WTC11 (cell line): ENCODE results near the gene MYRF. TPM values are rescaled to one million over a fixed set of nuclear protein-coding genes. Genes with fewer than 3 reads are reported as not detected.
A peak's percentile ranks its signal among the peaks of the same experiment; 100 is the strongest.

Experiments
- ATAC-seq: fragments of 200-7000 bp; cut with Tn5 transposase; 2 replicates; pipeline ENCODE4 v1.10.0; 2021; ENCODE audit warnings: mild to moderate bottlenecking, moderate library complexity
- CTCF ChIA-PET: fragments of 300-600 bp; sonication (Branson Sonifier 250); formaldehyde crosslinking; loops from one replicate; lab custom pipeline; 2021; ENCODE audit warnings: antibody characterized with exemption; lab: Charles Lee
- POLR2A ChIA-PET: fragments of 350-600 bp; sonication (Branson Sonifier 250); formaldehyde crosslinking; loops from one replicate; lab custom pipeline; 2021; ENCODE audit warnings: antibody characterized with exemption; lab: Charles Lee
- DNase-seq: peaks from one replicate; pipeline ENCODE4 v3.0.0; 2021; ENCODE audit warnings: low spot score
- H3K27ac Mint-ChIP-seq: 2 replicates; pipeline ENCODE4 v1.8.0; 2021; ENCODE audit warnings: mixed read lengths
- H3K27me3 Mint-ChIP-seq: 2 replicates; pipeline ENCODE4 v1.8.0; 2021; ENCODE audit warnings: low read depth, mild to moderate bottlenecking, moderate library complexity, mixed read lengths
- H3K36me3 Mint-ChIP-seq: 2 replicates; pipeline ENCODE4 v1.8.0; 2021; ENCODE audit warnings: mixed read lengths
- H3K4me1 Mint-ChIP-seq: 2 replicates; pipeline ENCODE4 v1.8.0; 2022; ENCODE audit warnings: mixed read lengths
- H3K4me3 Mint-ChIP-seq: 2 replicates; pipeline ENCODE4 v1.8.0; 2021; ENCODE audit warnings: mild to moderate bottlenecking, moderate library complexity, mixed read lengths
- H3K9me3 Mint-ChIP-seq: 2 replicates; pipeline ENCODE4 v1.8.0; 2021; ENCODE audit warnings: mixed read lengths
- MLX ChIP-seq: sonication (generic); formaldehyde crosslinking; IDR thresholded peaks from 2 replicates; pipeline ENCODE4 v1.8.1; 2023; ENCODE audit warnings: mild to moderate bottlenecking, missing genetic modification reagents, moderate library complexity
- NFYB ChIP-seq: sonication (generic); formaldehyde crosslinking; conservative IDR thresholded peaks from 2 replicates; pipeline ENCODE4 v1.8.0; 2022; ENCODE audit warnings: low read depth, missing genetic modification reagents
- NR1H2 ChIP-seq: sonication (generic); formaldehyde crosslinking; IDR thresholded peaks from 2 replicates; pipeline ENCODE4 v1.9.0; 2021; ENCODE audit warnings: mild to moderate bottlenecking, moderate library complexity, missing genetic modification reagents
- TP53 ChIP-seq: sonication (generic); formaldehyde crosslinking; IDR thresholded peaks from 2 replicates; pipeline ENCODE4 v1.8.1; 2023; ENCODE audit warnings: mild to moderate bottlenecking, missing genetic modification reagents
- USF1 ChIP-seq: sonication (generic); formaldehyde crosslinking; IDR thresholded peaks from 2 replicates; pipeline ENCODE4 v1.8.0; 2022; ENCODE audit warnings: mild to moderate bottlenecking, missing genetic modification reagents
- total RNA-seq: library from RNA; stranded (reverse); gene quantifications from 3 replicates; pipeline ENCODE4 v1.2.3, GENCODE V29; 2021
- TF ChIP-seq, protein P1 (sequence below): sonication (generic); formaldehyde crosslinking; IDR thresholded peaks from 2 replicates; pipeline ENCODE4 v1.8.0; 2022; ENCODE audit warnings: mild to moderate bottlenecking, missing genetic modification reagents
- TF ChIP-seq, protein P2 (sequence below): sonication (generic); formaldehyde crosslinking; IDR thresholded peaks from 2 replicates; pipeline ENCODE4 v1.8.1; 2023; ENCODE audit warnings: mild to moderate bottlenecking, moderate library complexity, missing genetic modification reagents
- TF ChIP-seq, protein P3 (sequence below): fragments of 250-450 bp; sonication (Bioruptor Pico); IDR thresholded peaks from 2 replicates; pipeline ENCODE4 v1.9.0; 2021; ENCODE audit warnings: moderate library complexity, mild to moderate bottlenecking, inconsistent platforms, borderline replicate concordance
- TF ChIP-seq, protein P4 (sequence below): fragments of 200-600 bp; IDR thresholded peaks from 2 replicates; pipeline ENCODE4 v1.8.0; 2022; ENCODE audit warnings: antibody characterized with exemption
- TF ChIP-seq, protein P5 (sequence below): sonication (generic); formaldehyde crosslinking; IDR thresholded peaks from 2 replicates; pipeline ENCODE4 v1.8.1; 2023; ENCODE audit warnings: mild to moderate bottlenecking, missing genetic modification reagents, moderate library complexity

Gene MYRF
- total RNA-seq, 1 experiment from 2014 or later = 5.9 TPM

DNA sequence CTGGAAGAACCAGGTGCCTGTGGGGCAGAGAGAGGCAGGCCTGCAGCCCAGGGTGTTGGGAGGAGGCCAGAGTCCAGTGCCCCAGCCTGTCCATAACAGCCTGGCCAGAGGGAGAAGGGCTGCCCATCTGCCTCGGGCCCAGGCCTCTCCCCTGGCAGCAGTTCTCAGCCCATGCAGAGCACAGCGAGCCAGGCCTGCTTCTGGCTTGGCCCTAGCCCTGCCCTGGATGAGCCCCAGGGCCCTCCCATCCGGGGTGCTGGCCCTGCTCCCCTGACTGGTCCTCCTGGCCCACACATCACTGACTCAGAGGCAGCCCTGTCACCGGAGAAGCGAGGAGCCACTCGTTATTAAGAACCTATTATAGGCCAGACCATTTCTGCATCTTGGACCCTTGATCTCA is 19.7 kb upstream of the MYRF start:
- ATAC-seq = no peak
- H3K27ac Mint-ChIP-seq = no peak overlapping the region
- CTCF ChIA-PET = interaction anchor here (0.7 to 4.6 kb wide), 58 partner anchors 9 to 340 kb away, joined by 3 to 71 read pairs (median 8); partner anchors contain the start of genes FEN1, MYRF, TMEM216 and TMEM258
- H3K27me3 Mint-ChIP-seq = no peaks in the 10 kb centered on the region
- no peak overlapping the region for H3K4me3 Mint-ChIP-seq
- TF ChIP-seq, protein P1, sequence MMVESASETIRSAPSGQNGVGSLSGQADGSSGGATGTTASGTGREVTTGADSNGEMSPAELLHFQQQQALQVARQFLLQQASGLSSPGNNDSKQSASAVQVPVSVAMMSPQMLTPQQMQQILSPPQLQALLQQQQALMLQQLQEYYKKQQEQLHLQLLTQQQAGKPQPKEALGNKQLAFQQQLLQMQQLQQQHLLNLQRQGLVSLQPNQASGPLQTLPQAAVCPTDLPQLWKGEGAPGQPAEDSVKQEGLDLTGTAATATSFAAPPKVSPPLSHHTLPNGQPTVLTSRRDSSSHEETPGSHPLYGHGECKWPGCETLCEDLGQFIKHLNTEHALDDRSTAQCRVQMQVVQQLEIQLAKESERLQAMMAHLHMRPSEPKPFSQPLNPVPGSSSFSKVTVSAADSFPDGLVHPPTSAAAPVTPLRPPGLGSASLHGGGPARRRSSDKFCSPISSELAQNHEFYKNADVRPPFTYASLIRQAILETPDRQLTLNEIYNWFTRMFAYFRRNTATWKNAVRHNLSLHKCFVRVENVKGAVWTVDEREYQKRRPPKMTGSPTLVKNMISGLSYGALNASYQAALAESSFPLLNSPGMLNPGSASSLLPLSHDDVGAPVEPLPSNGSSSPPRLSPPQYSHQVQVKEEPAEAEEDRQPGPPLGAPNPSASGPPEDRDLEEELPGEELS (CRISPR knock-in tag) = no peak
- TF ChIP-seq, protein P2, sequence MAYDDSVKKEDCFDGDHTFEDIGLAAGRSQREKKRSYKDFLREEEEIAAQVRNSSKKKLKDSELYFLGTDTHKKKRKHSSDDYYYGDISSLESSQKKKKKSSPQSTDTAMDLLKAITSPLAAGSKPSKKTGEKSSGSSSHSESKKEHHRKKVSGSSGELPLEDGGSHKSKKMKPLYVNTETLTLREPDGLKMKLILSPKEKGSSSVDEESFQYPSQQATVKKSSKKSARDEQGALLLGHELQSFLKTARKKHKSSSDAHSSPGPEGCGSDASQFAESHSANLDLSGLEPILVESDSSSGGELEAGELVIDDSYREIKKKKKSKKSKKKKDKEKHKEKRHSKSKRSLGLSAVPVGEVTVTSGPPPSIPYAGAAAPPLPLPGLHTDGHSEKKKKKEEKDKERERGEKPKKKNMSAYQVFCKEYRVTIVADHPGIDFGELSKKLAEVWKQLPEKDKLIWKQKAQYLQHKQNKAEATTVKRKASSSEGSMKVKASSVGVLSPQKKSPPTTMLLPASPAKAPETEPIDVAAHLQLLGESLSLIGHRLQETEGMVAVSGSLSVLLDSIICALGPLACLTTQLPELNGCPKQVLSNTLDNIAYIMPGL = no peak
- TF ChIP-seq, protein P3, sequence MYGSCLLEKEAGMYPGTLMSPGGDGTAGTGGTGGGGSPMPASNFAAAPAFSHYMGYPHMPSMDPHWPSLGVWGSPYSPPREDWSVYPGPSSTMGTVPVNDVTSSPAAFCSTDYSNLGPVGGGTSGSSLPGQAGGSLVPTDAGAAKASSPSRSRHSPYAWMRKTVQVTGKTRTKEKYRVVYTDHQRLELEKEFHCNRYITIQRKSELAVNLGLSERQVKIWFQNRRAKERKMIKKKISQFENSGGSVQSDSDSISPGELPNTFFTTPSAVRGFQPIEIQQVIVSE = no peak
- no peak for TF ChIP-seq TP53 (CRISPR knock-in tag)
- TF ChIP-seq NR1H2 (CRISPR knock-in tag) = no peak
- TF ChIP-seq NFYB (CRISPR knock-in tag) = no peak
- TF ChIP-seq, all 79 proteins: peak for 0
- Mint-ChIP-seq H3K4me1 (peaks cover 2% of the 10 kb centered on the region; the same call in 1 of the 2 replicates), H3K9me3 (no peaks in the 10 kb centered on the region), H3K36me3 (no peaks in the 10 kb centered on the region)
- no peak for DNase-seq
- POLR2A ChIA-PET = interaction anchor here (1.2 kb wide), 1 partner anchor 15 kb away, joined by 3 read pairs; no protein-coding TSS in a partner anchor

GRCh38 chr11:61733120-61733978 is 19.1 kb upstream of the MYRF start:
- CTCF ChIA-PET = interaction anchor here (0.6 to 4.6 kb wide), 68 partner anchors 10 to 341 kb away, joined by 3 to 71 read pairs (median 6); partner anchors contain the start of genes DAGLA, FEN1, MYRF and TMEM216
- TF ChIP-seq, protein P4, sequence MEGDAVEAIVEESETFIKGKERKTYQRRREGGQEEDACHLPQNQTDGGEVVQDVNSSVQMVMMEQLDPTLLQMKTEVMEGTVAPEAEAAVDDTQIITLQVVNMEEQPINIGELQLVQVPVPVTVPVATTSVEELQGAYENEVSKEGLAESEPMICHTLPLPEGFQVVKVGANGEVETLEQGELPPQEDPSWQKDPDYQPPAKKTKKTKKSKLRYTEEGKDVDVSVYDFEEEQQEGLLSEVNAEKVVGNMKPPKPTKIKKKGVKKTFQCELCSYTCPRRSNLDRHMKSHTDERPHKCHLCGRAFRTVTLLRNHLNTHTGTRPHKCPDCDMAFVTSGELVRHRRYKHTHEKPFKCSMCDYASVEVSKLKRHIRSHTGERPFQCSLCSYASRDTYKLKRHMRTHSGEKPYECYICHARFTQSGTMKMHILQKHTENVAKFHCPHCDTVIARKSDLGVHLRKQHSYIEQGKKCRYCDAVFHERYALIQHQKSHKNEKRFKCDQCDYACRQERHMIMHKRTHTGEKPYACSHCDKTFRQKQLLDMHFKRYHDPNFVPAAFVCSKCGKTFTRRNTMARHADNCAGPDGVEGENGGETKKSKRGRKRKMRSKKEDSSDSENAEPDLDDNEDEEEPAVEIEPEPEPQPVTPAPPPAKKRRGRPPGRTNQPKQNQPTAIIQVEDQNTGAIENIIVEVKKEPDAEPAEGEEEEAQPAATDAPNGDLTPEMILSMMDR = peak; percentile 89
- peak; percentile 16; the same call in 1 of the 2 replicates for TF ChIP-seq MLX (CRISPR knock-in tag)
- TF ChIP-seq, protein P5, sequence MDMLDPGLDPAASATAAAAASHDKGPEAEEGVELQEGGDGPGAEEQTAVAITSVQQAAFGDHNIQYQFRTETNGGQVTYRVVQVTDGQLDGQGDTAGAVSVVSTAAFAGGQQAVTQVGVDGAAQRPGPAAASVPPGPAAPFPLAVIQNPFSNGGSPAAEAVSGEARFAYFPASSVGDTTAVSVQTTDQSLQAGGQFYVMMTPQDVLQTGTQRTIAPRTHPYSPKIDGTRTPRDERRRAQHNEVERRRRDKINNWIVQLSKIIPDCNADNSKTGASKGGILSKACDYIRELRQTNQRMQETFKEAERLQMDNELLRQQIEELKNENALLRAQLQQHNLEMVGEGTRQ = peak; percentile 96
- TF ChIP-seq USF1 (CRISPR knock-in tag) = peak; percentile 98
- TF ChIP-seq TP53 (CRISPR knock-in tag) = no peak
- TF ChIP-seq, all 79 proteins: peak for 4
- Mint-ChIP-seq H3K27ac (peak overlapping the region; percentile 39; the same call in 1 of the 2 replicates), H3K36me3 (no peaks in the 10 kb centered on the region), H3K9me3 (no peaks in the 10 kb centered on the region), H3K4me1 (peaks cover 2% of the 10 kb centered on the region; the same call in 1 of the 2 replicates), H3K27me3 (no peaks in the 10 kb centered on the region), H3K4me3 (no peak overlapping the region)
- peak; percentile 85 for DNase-seq
- POLR2A ChIA-PET = interaction anchor here (0.7 to 1.2 kb wide), 2 partner anchors 15 to 54 kb away, joined by 3 read pairs; no protein-coding TSS in a partner anchor
- peak; percentile 66 for ATAC-seq
